C4-2B (cell line): ENCODE results near the gene SRRM4.

Source experiments
- CTCF ChIP-seq: fragments of 450-650 bp; conservative IDR thresholded peaks from 2 replicates; pipeline ENCODE4 v1.5.1; 2017; ENCODE audit warnings: mild to moderate bottlenecking
- ZFX ChIP-seq: fragments of 450-650 bp; IDR thresholded peaks from 2 replicates; pipeline ENCODE4 v1.6.1; 2017

- no peak for TF ChIP-seq CTCF
- TF ChIP-seq ZFX = no peak
Observed at GRCh38 chr12:119075918-119076317, 94.6 kb downstream of the SRRM4 start.
